HepG2 (cell line): ENCODE data around the gene MRPL20. TPM values are rescaled to one million over a fixed set of nuclear protein-coding genes. Genes with fewer than 3 reads are reported as not detected.

ENCODE experiments used
- CCDC6 ChIP-seq: sonication (generic); formaldehyde crosslinking; IDR thresholded peaks from 2 replicates; pipeline ENCODE4 v1.8.1; 2022; ENCODE audit warnings: mild to moderate bottlenecking, missing genetic modification reagents, moderate library complexity
- EP300 ChIP-seq, 3 experiments: sonication (generic) in 1 of 3; formaldehyde crosslinking in 1 of 3; IDR thresholded peaks; 2 replicates each; pipeline versions ENCODE4 v1.5.1 to v1.6.1; 2011 to 2020; ENCODE audit warnings: low read depth in 2 of 3, low read length in 2 of 3, borderline replicate concordance in 1 of 3, improper control_type of control experiment in 1 of 3, mild to moderate bottlenecking in 1 of 3, missing genetic modification reagents in 1 of 3, moderate library complexity in 1 of 3
- GABPA ChIP-seq, 2 experiments: IDR thresholded peaks; 2 replicates each; pipeline ENCODE4 v1.6.1; 2011 to 2016; ENCODE audit warnings: low read depth in 2 of 2, low read length in 1 of 2, missing biosample characterization in 1 of 2, missing genetic modification characterization in 1 of 2
- KAT2B ChIP-seq: fragments of 150-350 bp; IDR thresholded peaks from 2 replicates; pipeline ENCODE4 v1.6.1; 2014; ENCODE audit warnings: low read depth, low read length, borderline replicate concordance
- MIXL1 ChIP-seq: IDR thresholded peaks from 2 replicates; pipeline ENCODE4 v1.6.1; 2016
- NONO ChIP-seq, 2 experiments: fragments of 450-650 bp in 1 of 2; sonication (generic) in 1 of 2; formaldehyde crosslinking in 1 of 2; IDR thresholded peaks in 1 of 2; conservative IDR thresholded peaks in 1 of 2; 2 replicates each; pipeline versions ENCODE4 v1.6.1 to v1.8.0; 2017 to 2022; ENCODE audit warnings: mild to moderate bottlenecking in 1 of 2, missing genetic modification reagents in 1 of 2, moderate library complexity in 1 of 2
- POGZ ChIP-seq: sonication (generic); formaldehyde crosslinking; IDR thresholded peaks from 2 replicates; pipeline ENCODE4 v1.4.0; 2020; ENCODE audit warnings: mild to moderate bottlenecking, missing genetic modification reagents
- POLR2G ChIP-seq: fragments of 200-400 bp; formaldehyde crosslinking; IDR thresholded peaks from 2 replicates; pipeline ENCODE4 v1.6.1; 2018; ENCODE audit warnings: mild to moderate bottlenecking, low read depth, low read length, moderate library complexity
- RAD21 ChIP-seq: fragments of 450-650 bp; formaldehyde crosslinking; IDR thresholded peaks from 2 replicates; pipeline ENCODE4 v1.5.0; 2020; ENCODE audit warnings: mild to moderate bottlenecking
- RBM39 ChIP-seq: fragments of 200-400 bp; formaldehyde crosslinking; IDR thresholded peaks from one replicate; pipeline ENCODE4 v1.6.1; 2018; ENCODE audit warnings: antibody characterized with exemption, mild to moderate bottlenecking, low read depth, low read length; ENCODE audit not compliant: poor library complexity, severe bottlenecking
- SIN3A ChIP-seq: IDR thresholded peaks from 2 replicates; pipeline ENCODE4 v1.6.1; 2011; ENCODE audit warnings: low read depth, mild to moderate bottlenecking, control low read depth, low read length, borderline replicate concordance
- SNAPC2 ChIP-seq: sonication (generic); formaldehyde crosslinking; IDR thresholded peaks from 2 replicates; pipeline ENCODE4 v1.8.1; 2022; ENCODE audit warnings: mild to moderate bottlenecking, missing genetic modification reagents
- SOX6 ChIP-seq, 2 experiments: fragments of 450-650 bp in 1 of 2; sonication (generic) in 1 of 2; formaldehyde crosslinking in 1 of 2; IDR thresholded peaks; 2 replicates each; pipeline versions ENCODE4 v1.4.0 to v1.6.1; 2017 to 2020; ENCODE audit warnings: antibody characterized with exemption in 1 of 2, mild to moderate bottlenecking in 1 of 2, missing genetic modification reagents in 1 of 2
- STAG1 ChIP-seq: sonication (generic); formaldehyde crosslinking; IDR thresholded peaks from 2 replicates; pipeline ENCODE4 v1.4.0; 2020; ENCODE audit warnings: missing genetic modification reagents
- TBP ChIP-seq: sonication (generic); formaldehyde crosslinking; IDR thresholded peaks from 2 replicates; pipeline ENCODE4 v1.5.0; 2020; ENCODE audit warnings: missing genetic modification reagents
- ZBTB8A ChIP-seq: sonication (generic); formaldehyde crosslinking; IDR thresholded peaks from 2 replicates; pipeline ENCODE4 v1.4.0; 2020; ENCODE audit warnings: mild to moderate bottlenecking, low read depth, missing genetic modification reagents, borderline replicate concordance
- ZFP36L2 ChIP-seq: sonication (generic); formaldehyde crosslinking; IDR thresholded peaks from 2 replicates; pipeline ENCODE4 v1.4.0; 2020; ENCODE audit warnings: missing genetic modification reagents
- ZFP82 ChIP-seq: sonication (generic); formaldehyde crosslinking; IDR thresholded peaks from 2 replicates; pipeline ENCODE4 v1.5.1; 2020; ENCODE audit warnings: mild to moderate bottlenecking, missing genetic modification reagents, borderline replicate concordance
- ZNF329 ChIP-seq: sonication (generic); formaldehyde crosslinking; IDR thresholded peaks from 2 replicates; pipeline ENCODE4 v1.9.0; 2021; ENCODE audit warnings: low read depth, mild to moderate bottlenecking, missing genetic modification reagents
- ZNF468 ChIP-seq: sonication (generic); formaldehyde crosslinking; IDR thresholded peaks from 2 replicates; pipeline ENCODE4 v1.8.0; 2022; ENCODE audit warnings: mild to moderate bottlenecking, moderate library complexity, missing genetic modification reagents
- ZNF552 ChIP-seq: sonication (generic); formaldehyde crosslinking; IDR thresholded peaks from 2 replicates; pipeline ENCODE4 v1.9.0; 2022; ENCODE audit warnings: missing genetic modification reagents, mild to moderate bottlenecking, borderline replicate concordance
- ZNF614 ChIP-seq: IDR thresholded peaks from 2 replicates; pipeline ENCODE4 v1.6.1; 2018; ENCODE audit warnings: missing biosample characterization, missing genetic modification reagents, inconsistent platforms, borderline replicate concordance
- ZNF883 ChIP-seq: sonication (generic); formaldehyde crosslinking; IDR thresholded peaks from 2 replicates; pipeline ENCODE4 v1.5.1; 2020; ENCODE audit warnings: mild to moderate bottlenecking, missing genetic modification reagents; ENCODE audit errors: not compliant biosample characterization
- polyA plus RNA-seq, 8 experiments: library from polyadenylated mRNA; depleted of rRNA in 3 of 8; stranded (reverse) in 7 of 8; unstranded in 1 of 8; fragments of >200 nt; fragmentation: Illumina TruSeq in 4 of 8; extraction: Trizol in 4 of 8; gene quantifications; 2 replicates each; pipeline versions ENCODE4 v1.2.1 to v1.2.3, GENCODE V29; 2011 to 2016; ENCODE audit warnings: low read depth in 4 of 8, missing spikeins in 1 of 8, mixed read lengths in 1 of 8; ENCODE audit not compliant: insufficient read depth in 1 of 8
- total RNA-seq, 5 experiments: library from RNA; depleted of rRNA; stranded (reverse); fragments of >200 nt; fragmentation: Illumina TruSeq; extraction: Trizol; gene quantifications; 2 replicates each; pipeline ENCODE4 v1.2.3, GENCODE V29; 2016; ENCODE audit warnings: low read depth in 1 of 5
- TF ChIP-seq, protein P1 (sequence below): IDR thresholded peaks from 2 replicates; pipeline ENCODE4 v1.6.1; 2018; ENCODE audit warnings: missing genetic modification reagents, mild to moderate bottlenecking, missing compliant biosample characterization
- TF ChIP-seq, protein P2 (sequence below): sonication (generic); formaldehyde crosslinking; IDR thresholded peaks from 2 replicates; pipeline ENCODE4 v1.4.0; 2020; ENCODE audit warnings: missing genetic modification reagents
- TF ChIP-seq, protein P3 (sequence below): sonication (generic); formaldehyde crosslinking; IDR thresholded peaks from 2 replicates; pipeline ENCODE4 v1.4.0; 2020; ENCODE audit warnings: mild to moderate bottlenecking, low read depth, missing genetic modification reagents

The MRPL20 gene
- total and polyA plus RNA-seq, 2 of the 13 experiments (the other 11 are each of a cell fraction or from before 2014, with no cell fraction given): 59.2 to 127 TPM

DNA sequence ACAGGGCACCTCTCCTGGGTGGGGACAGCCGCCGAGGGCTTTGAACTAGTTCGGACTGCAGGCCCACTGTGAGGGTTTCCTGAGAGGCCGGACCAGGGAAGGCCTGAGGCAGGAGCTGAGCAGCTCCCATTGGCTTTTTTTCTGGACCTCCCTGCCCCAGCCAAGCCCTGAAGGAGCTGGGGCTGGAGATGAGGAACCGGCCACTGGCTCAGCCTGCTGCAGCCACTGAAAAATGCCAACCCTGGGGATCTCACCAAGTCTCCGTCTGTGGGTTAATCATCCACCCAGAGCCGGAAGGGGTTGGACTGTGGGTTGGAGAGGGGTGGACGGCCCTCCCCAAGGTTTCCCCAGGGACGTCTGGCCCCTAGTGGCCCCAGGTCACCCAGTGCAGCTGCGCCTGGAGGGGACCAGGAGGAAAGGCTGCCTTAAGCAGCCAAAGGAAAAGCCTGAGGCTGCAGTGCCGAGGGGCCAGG, 30.8 kb upstream of the MRPL20 start (continued):
- TF ChIP-seq POGZ (CRISPR knock-in tag): 0 out of 2 replicates have a peak, but pooled peaks have one; percentile 34
- no peak for TF ChIP-seq NONO (IDR thresholded peaks at IDR 0.05)
- peak; percentile 61; the same call in 1 of the 2 replicates for TF ChIP-seq NONO (CRISPR knock-in tag; conservative IDR thresholded peaks at IDR 0.05)
- no peak for TF ChIP-seq SNAPC2 (CRISPR knock-in tag)
- TF ChIP-seq ZNF883 (CRISPR knock-in tag): peak; percentile 10
- TF ChIP-seq, protein P1, sequence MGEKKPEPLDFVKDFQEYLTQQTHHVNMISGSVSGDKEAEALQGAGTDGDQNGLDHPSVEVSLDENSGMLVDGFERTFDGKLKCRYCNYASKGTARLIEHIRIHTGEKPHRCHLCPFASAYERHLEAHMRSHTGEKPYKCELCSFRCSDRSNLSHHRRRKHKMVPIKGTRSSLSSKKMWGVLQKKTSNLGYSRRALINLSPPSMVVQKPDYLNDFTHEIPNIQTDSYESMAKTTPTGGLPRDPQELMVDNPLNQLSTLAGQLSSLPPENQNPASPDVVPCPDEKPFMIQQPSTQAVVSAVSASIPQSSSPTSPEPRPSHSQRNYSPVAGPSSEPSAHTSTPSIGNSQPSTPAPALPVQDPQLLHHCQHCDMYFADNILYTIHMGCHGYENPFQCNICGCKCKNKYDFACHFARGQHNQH: peak; percentile 65; the same call in 1 of the 2 replicates
- peak; percentile 27 for TF ChIP-seq RBM39
- TF ChIP-seq, protein P2, sequence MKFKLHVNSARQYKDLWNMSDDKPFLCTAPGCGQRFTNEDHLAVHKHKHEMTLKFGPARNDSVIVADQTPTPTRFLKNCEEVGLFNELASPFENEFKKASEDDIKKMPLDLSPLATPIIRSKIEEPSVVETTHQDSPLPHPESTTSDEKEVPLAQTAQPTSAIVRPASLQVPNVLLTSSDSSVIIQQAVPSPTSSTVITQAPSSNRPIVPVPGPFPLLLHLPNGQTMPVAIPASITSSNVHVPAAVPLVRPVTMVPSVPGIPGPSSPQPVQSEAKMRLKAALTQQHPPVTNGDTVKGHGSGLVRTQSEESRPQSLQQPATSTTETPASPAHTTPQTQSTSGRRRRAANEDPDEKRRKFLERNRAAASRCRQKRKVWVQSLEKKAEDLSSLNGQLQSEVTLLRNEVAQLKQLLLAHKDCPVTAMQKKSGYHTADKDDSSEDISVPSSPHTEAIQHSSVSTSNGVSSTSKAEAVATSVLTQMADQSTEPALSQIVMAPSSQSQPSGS (CRISPR knock-in tag): no peak; the same call in 1 of the 2 replicates
- peak; percentile 65; the same call in 1 of the 2 replicates for TF ChIP-seq MIXL1 (CRISPR knock-in tag)
- no peak for TF ChIP-seq ZFP36L2 (CRISPR knock-in tag)
- TF ChIP-seq EP300 (IDR thresholded peaks at IDR 0.05; ENCODE audit: low read depth in 2 of 2, low read length in 2 of 2): peak in 1 of 2 experiments; percentile 57; a peak in 1 of 4 replicates
- no peak for TF ChIP-seq EP300 (CRISPR knock-in tag; IDR thresholded peaks at IDR 0.05; ENCODE audit: borderline replicate concordance)
- TF ChIP-seq ZNF614 (CRISPR knock-in tag): peak; percentile 59; the same call in 1 of the 2 replicates
- TF ChIP-seq ZNF552: no peak
- TF ChIP-seq KAT2B: no peak
- no peak for TF ChIP-seq ZBTB8A (CRISPR knock-in tag)
- TF ChIP-seq GABPA (IDR thresholded peaks at IDR 0.05; ENCODE audit: low read depth, low read length): no peak
- peak; percentile 86 for TF ChIP-seq GABPA (CRISPR knock-in tag; IDR thresholded peaks at IDR 0.05; ENCODE audit: low read depth)
- TF ChIP-seq SIN3A: peak; percentile 64; the same call in 1 of the 2 replicates
- no peak for TF ChIP-seq SOX6 (IDR thresholded peaks at IDR 0.05)
- TF ChIP-seq SOX6 (CRISPR knock-in tag; IDR thresholded peaks at IDR 0.05): peak; percentile 40
- TF ChIP-seq STAG1 (CRISPR knock-in tag): peak; percentile 54
- no peak for TF ChIP-seq ZNF468 (CRISPR knock-in tag)
- TF ChIP-seq, protein P3, sequence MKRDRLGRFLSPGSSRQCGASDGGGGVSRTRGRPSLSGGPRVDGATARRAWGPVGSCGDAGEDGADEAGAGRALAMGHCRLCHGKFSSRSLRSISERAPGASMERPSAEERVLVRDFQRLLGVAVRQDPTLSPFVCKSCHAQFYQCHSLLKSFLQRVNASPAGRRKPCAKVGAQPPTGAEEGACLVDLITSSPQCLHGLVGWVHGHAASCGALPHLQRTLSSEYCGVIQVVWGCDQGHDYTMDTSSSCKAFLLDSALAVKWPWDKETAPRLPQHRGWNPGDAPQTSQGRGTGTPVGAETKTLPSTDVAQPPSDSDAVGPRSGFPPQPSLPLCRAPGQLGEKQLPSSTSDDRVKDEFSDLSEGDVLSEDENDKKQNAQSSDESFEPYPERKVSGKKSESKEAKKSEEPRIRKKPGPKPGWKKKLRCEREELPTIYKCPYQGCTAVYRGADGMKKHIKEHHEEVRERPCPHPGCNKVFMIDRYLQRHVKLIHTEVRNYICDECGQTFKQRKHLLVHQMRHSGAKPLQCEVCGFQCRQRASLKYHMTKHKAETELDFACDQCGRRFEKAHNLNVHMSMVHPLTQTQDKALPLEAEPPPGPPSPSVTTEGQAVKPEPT (CRISPR knock-in tag): no peak
- peak; percentile 75 for TF ChIP-seq RAD21 (CRISPR knock-in tag)
- TF ChIP-seq TBP (CRISPR knock-in tag): no peak
- TF ChIP-seq ZFP82 (CRISPR knock-in tag): no peak
- peak; percentile 95 for TF ChIP-seq POLR2G
- peak; percentile 54; the same call in 1 of the 2 replicates for TF ChIP-seq CCDC6
- no peak for TF ChIP-seq ZNF329
